Ureter (tissue), 1 donor: Measurements from ENCODE around the gene WNK2. TPM values are rescaled to one million over a fixed set of nuclear protein-coding genes. Genes with fewer than 3 reads are reported as not detected.
"Not testable (repeated sequence)": the region's sequence is repeated elsewhere in the genome, so short reads cannot be mapped to it uniquely, and the experiment has no call there.

Experiments used
- DNase-seq: peaks from one replicate; pipeline ENCODE4 v3.0.0-alpha.2; 2020; ENCODE audit warnings: low spot score
- total RNA-seq: library from RNA; stranded (reverse); gene quantifications from one replicate; pipeline ENCODE4 v1.2.4, GENCODE V29; 2023
- donor health status: DM: yes; HTN: yes; CAD: no.

WNK2 gene
- total RNA-seq, 1 donor from 2014 or later, result 40.0 TPM

GRCh38 chr9:93236541-93237206 lies 52.7 kb downstream of the WNK2 start:
- no peak for DNase-seq

GRCh38 chr9:93237540-93237939 lies 53.6 kb downstream of the WNK2 start:
- no peak for DNase-seq

- no peak for DNase-seq
Observed at GRCh38 chr9:93238953-93239925, 55.3 kb downstream of the WNK2 start.

- no peak for DNase-seq
Observed at GRCh38 chr9:93240891-93241334, 57.0 kb downstream of the WNK2 start.

GRCh38 chr9:93243112-93243511 lies 59.2 kb downstream of the WNK2 start:
- no peak for DNase-seq

GRCh38 chr9:93244101-93244500 lies 60.2 kb downstream of the WNK2 start:
- DNase-seq, result no peak

GRCh38 chr9:93244510-93245436 lies 60.8 kb downstream of the WNK2 start:
- DNase-seq, result peak; percentile 63

GRCh38 chr9:93245437-93245970 lies 61.6 kb downstream of the WNK2 start:
- DNase-seq, result no peak

GRCh38 chr9:93246111-93246510 lies 62.2 kb downstream of the WNK2 start:
- DNase-seq, result no peak

- DNase-seq, result no peak
Observed at GRCh38 chr9:93246526-93246925, 62.6 kb downstream of the WNK2 start.

- DNase-seq, result no peak
Observed at GRCh38 chr9:93247099-93247865, 63.3 kb downstream of the WNK2 start.

GRCh38 chr9:93247892-93248291 lies 64.0 kb downstream of the WNK2 start:
- DNase-seq, result no peak

- DNase-seq, result no peak
Observed at GRCh38 chr9:93248386-93249040, 64.6 kb downstream of the WNK2 start.

- no peak for DNase-seq
Observed at GRCh38 chr9:93250185-93250584, 66.2 kb downstream of the WNK2 start.

- not testable (repeated sequence) for DNase-seq
Observed at GRCh38 chr9:93251309-93251708, 67.4 kb downstream of the WNK2 start.

GRCh38 chr9:93252116-93252780 lies 68.3 kb downstream of the WNK2 start:
- no peak for DNase-seq

- DNase-seq, result no peak
Observed at GRCh38 chr9:93252781-93253530, 69.0 kb downstream of the WNK2 start.

GRCh38 chr9:93253633-93254032 lies 69.7 kb downstream of the WNK2 start:
- DNase-seq, result no peak

GRCh38 chr9:93254061-93254481 lies 70.1 kb downstream of the WNK2 start:
- DNase-seq, result no peak
